HEK293 (cell line): ENCODE data around the gene TMEM212.
A peak's percentile ranks its signal among the peaks of the same experiment; 100 is the strongest.

Source experiments
- CTCF ChIA-PET: fragments of 350-600 bp; formaldehyde crosslinking; extraction: SDS; loops from one replicate; lab custom pipeline; 2021; ENCODE audit warnings: antibody characterized with exemption; lab: Yijun Ruan, JAX
- POLR2A ChIA-PET: fragments of 300-600 bp; formaldehyde crosslinking; extraction: SDS; loops from one replicate; lab custom pipeline; 2020; ENCODE audit warnings: antibody characterized with exemption, inconsistent platforms; lab: Yijun Ruan, JAX
- H3K27ac ChIP-seq: fragments of 200-500 bp; sonication (Bioruptor generic); 2 replicates; pipeline ENCODE4 v1.5.1; 2014; ENCODE audit warnings: low read depth, low read length, control low read depth, inconsistent platforms; ENCODE audit errors: extremely low read depth
- H3K36me3 ChIP-seq, 2 experiments: fragments of 200-500 bp in 1 of 2; sonication (Bioruptor generic) in 1 of 2; 1 replicate in 1 of 2; 2 replicates in 1 of 2; pipeline ENCODE4 v1.5.1; 2014 to 2017; ENCODE audit warnings: inconsistent platforms in 2 of 2, low read length in 2 of 2; ENCODE audit not compliant: control insufficient read depth in 2 of 2, insufficient read depth in 1 of 2
- H3K4me1 ChIP-seq: fragments of 200-500 bp; sonication (Bioruptor generic); 2 replicates; pipeline ENCODE4 v1.5.1; 2014; ENCODE audit warnings: mild to moderate bottlenecking, low read length, inconsistent platforms; ENCODE audit not compliant: control insufficient read depth, insufficient read depth
- H3K4me3 ChIP-seq: 2 replicates; pipeline ENCODE4 v1.5.1; 2011; ENCODE audit warnings: low read depth, mild to moderate bottlenecking, control low read depth, low read length, moderate library complexity
- H3K9me3 ChIP-seq: fragments of 200-500 bp; sonication (Bioruptor generic); 2 replicates; pipeline ENCODE4 v1.5.1; 2014; ENCODE audit warnings: low read depth, low read length, inconsistent platforms; ENCODE audit not compliant: control insufficient read depth, insufficient read depth
- KLF7 ChIP-seq: fragments of 450-650 bp; formaldehyde crosslinking; IDR thresholded peaks from 2 replicates; pipeline ENCODE4 v1.5.1; 2016; ENCODE audit warnings: missing biosample characterization, missing genetic modification characterization, borderline replicate concordance
- PATZ1 ChIP-seq: fragments of 450-650 bp; formaldehyde crosslinking; IDR thresholded peaks from 2 replicates; pipeline ENCODE4 v1.5.1; 2016; ENCODE audit warnings: missing biosample characterization, missing genetic modification characterization
- REPIN1 ChIP-seq: fragments of 450-650 bp; formaldehyde crosslinking; IDR thresholded peaks from 2 replicates; pipeline ENCODE4 v1.5.1; 2017; ENCODE audit warnings: missing biosample characterization, missing genetic modification characterization, low read depth
- ZBTB11 ChIP-seq: fragments of 450-650 bp; formaldehyde crosslinking; conservative IDR thresholded peaks from 2 replicates; pipeline ENCODE4 v1.5.1; 2016; ENCODE audit warnings: low read depth, missing biosample characterization, missing genetic modification characterization
- ZBTB7A ChIP-seq: fragments of 450-650 bp; formaldehyde crosslinking; IDR thresholded peaks from 2 replicates; pipeline ENCODE4 v1.5.1; 2016; ENCODE audit warnings: low read depth, missing biosample characterization, missing genetic modification characterization
- ZNF239 ChIP-seq: fragments of 450-650 bp; formaldehyde crosslinking; IDR thresholded peaks from 2 replicates; pipeline ENCODE4 v1.5.1; 2016; ENCODE audit warnings: missing biosample characterization, missing genetic modification characterization
- ZNF266 ChIP-seq: fragments of 450-650 bp; formaldehyde crosslinking; IDR thresholded peaks from 2 replicates; pipeline ENCODE4 v1.5.1; 2016; ENCODE audit warnings: missing biosample characterization, missing genetic modification characterization, low read depth
- ZNF544 ChIP-seq: fragments of 450-650 bp; formaldehyde crosslinking; IDR thresholded peaks from 2 replicates; pipeline ENCODE4 v1.5.0; 2017; ENCODE audit warnings: missing biosample characterization, missing genetic modification characterization
- ZNF677 ChIP-seq: fragments of 450-650 bp; IDR thresholded peaks from 2 replicates; pipeline ENCODE4 v1.5.0; 2018; ENCODE audit warnings: missing biosample characterization, mild to moderate bottlenecking, missing genetic modification characterization, moderate library complexity
- ZNF747 ChIP-seq: fragments of 450-650 bp; formaldehyde crosslinking; IDR thresholded peaks from 2 replicates; pipeline ENCODE4 v1.5.1; 2016; ENCODE audit warnings: missing biosample characterization, missing genetic modification characterization
- ZNF768 ChIP-seq: fragments of 450-650 bp; formaldehyde crosslinking; IDR thresholded peaks from 2 replicates; pipeline ENCODE4 v1.5.1; 2018; ENCODE audit warnings: missing biosample characterization, mild to moderate bottlenecking, missing genetic modification characterization
- TF ChIP-seq, protein P1 (sequence below): fragments of 450-650 bp; formaldehyde crosslinking; IDR thresholded peaks from 2 replicates; pipeline ENCODE4 v1.5.1; 2016; ENCODE audit warnings: missing biosample characterization, missing genetic modification characterization, borderline replicate concordance

Gene TMEM212

GRCh38 chr3:171835116-171835515 lies 8.0 kb upstream of the TMEM212 start:
- CTCF ChIA-PET, result interaction anchor here (0.5 to 0.7 kb wide), 2 partner anchors 192 to 869 kb away, joined by 3 to 4 read pairs; no protein-coding TSS in a partner anchor

DNA sequence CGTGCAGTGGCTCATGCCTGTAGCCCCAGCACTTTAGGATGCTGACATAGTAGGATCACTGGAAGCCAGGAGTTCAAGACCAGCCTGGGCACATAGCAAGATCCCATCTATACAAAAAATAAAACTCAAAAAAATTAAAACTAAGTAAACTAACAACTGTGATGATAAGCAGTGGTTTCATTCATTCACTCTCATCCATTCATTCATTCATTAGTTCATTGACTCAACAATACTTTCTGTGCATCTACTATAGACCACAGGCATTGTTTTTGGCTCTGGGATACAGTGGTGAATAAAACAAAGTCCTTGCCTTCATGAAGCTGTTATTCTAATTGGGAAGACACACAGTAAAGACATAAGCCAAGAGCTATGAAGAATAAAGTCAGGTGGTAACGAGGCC lies 7.5 kb upstream of the TMEM212 start:
- POLR2A ChIA-PET, result no interaction called here

More at GRCh38 chr3:171835116-171835515, 8.0 kb upstream of the TMEM212 start:
- TF ChIP-seq ZNF239, result no peak
- peak; percentile 85 for TF ChIP-seq ZNF677 (tag by site-specific recombination)
- Histone ChIP-seq H3K36me3 (no peaks in the 10 kb centered on the region), H3K9me3 (no peaks in the 10 kb centered on the region), H3K4me3 (no peak overlapping the region), H3K4me1 (no peaks in the 10 kb centered on the region), H3K27ac (no peak overlapping the region)
- POLR2A ChIA-PET, result no interaction called here

GRCh38 chr3:171836855-171837254 lies 6.3 kb upstream of the TMEM212 start:
- no peak overlapping the region for H3K4me3 ChIP-seq
- H3K4me1 ChIP-seq, result no peaks in the 10 kb centered on the region
- H3K27ac ChIP-seq, result no peak overlapping the region
- CTCF ChIA-PET, result interaction anchor here (0.6 kb wide), 1 partner anchor 548 kb away, joined by 3 read pairs; no protein-coding TSS in a partner anchor
- no peaks in the 10 kb centered on the region for H3K9me3 ChIP-seq
- H3K36me3 ChIP-seq, result no peaks in the 10 kb centered on the region
- TF ChIP-seq ZNF747 (tag by site-specific recombination) (no peak), PATZ1 (tag by site-specific recombination) (no peak), ZBTB7A (tag by site-specific recombination) (no peak), ZNF544 (no peak), ZNF266 (tag by site-specific recombination) (no peak), ZNF768 (tag by site-specific recombination) (no peak), REPIN1 (no peak)
- TF ChIP-seq, protein P1, sequence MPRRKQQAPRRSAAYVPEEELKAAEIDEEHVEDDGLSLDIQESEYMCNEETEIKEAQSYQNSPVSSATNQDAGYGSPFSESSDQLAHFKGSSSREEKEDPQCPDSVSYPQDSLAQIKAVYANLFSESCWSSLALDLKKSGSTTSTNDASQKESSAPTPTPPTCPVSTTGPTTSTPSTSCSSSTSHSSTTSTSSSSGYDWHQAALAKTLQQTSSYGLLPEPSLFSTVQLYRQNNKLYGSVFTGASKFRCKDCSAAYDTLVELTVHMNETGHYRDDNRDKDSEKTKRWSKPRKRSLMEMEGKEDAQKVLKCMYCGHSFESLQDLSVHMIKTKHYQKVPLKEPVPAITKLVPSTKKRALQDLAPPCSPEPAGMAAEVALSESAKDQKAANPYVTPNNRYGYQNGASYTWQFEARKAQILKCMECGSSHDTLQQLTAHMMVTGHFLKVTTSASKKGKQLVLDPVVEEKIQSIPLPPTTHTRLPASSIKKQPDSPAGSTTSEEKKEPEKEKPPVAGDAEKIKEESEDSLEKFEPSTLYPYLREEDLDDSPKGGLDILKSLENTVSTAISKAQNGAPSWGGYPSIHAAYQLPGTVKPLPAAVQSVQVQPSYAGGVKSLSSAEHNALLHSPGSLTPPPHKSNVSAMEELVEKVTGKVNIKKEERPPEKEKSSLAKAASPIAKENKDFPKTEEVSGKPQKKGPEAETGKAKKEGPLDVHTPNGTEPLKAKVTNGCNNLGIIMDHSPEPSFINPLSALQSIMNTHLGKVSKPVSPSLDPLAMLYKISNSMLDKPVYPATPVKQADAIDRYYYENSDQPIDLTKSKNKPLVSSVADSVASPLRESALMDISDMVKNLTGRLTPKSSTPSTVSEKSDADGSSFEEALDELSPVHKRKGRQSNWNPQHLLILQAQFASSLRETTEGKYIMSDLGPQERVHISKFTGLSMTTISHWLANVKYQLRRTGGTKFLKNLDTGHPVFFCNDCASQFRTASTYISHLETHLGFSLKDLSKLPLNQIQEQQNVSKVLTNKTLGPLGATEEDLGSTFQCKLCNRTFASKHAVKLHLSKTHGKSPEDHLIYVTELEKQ (tag by site-specific recombination), result no peak
- POLR2A ChIA-PET, result no interaction called here

More for the DNA sequence above, 7.5 kb upstream of the TMEM212 start:
- Histone ChIP-seq H3K36me3 (no peaks in the 10 kb centered on the region), H3K27ac (no peak overlapping the region), H3K4me1 (no peaks in the 10 kb centered on the region), H3K4me3 (no peak overlapping the region), H3K9me3 (no peaks in the 10 kb centered on the region)
- CTCF ChIA-PET, result interaction anchor here (0.5 kb wide), 1 partner anchor 192 kb away, joined by 3 read pairs; no protein-coding TSS in a partner anchor
- TF ChIP-seq KLF7 (tag by site-specific recombination), result no peak
- no peak for TF ChIP-seq ZBTB11 (tag by site-specific recombination)
